Measurements from ENCODE around the gene TRIM10. TPM values are rescaled to one million over a fixed set of nuclear protein-coding genes. Genes with fewer than 3 reads are reported as not detected.
A peak's percentile ranks its signal among the peaks of the same experiment; 100 is the strongest.

TRIM10 gene
- polyA plus RNA-seq, 3 donors, result not detected

GRCh38 chr6:30169658-30170614, 8.9 kb upstream of the TRIM10 start:
- no peak overlapping the region for H3K4me2 ChIP-seq (replicated peaks; ENCODE audit: extremely low read depth, low read length, poor library complexity, severe bottlenecking)
- 30% methylated on average over 5 of the region's 7 CpGs for WGBS (ENCODE audit: insufficient coverage)
- peaks cover 33 to 53% of the 10 kb centered on the region in 2 donors for H3K27me3 ChIP-seq (ENCODE audit: control insufficient read depth in 2 of 2, insufficient read depth in 2 of 2, low read length in 2 of 2)
- H3K4me1 ChIP-seq (ENCODE audit: control insufficient read depth in 1 of 2, insufficient read depth in 2 of 2, low read length in 2 of 2), result peaks cover 0 to 9% of the 10 kb centered on the region in 2 donors
- no peak overlapping the region for H2AFZ ChIP-seq (ENCODE audit: insufficient read depth, low read depth, low read length, poor library complexity, severe bottlenecking)
- H3K79me2 ChIP-seq (ENCODE audit: insufficient read depth, low read length), result no peaks in the 10 kb centered on the region
- H3K9me3 ChIP-seq (replicated peaks in 1 of 2; ENCODE audit: control insufficient read depth in 1 of 2, insufficient read depth in 1 of 2, low read length in 2 of 2), result peaks cover 0 to 5% of the 10 kb centered on the region in 2 donors
- Mint-ChIP-seq H3K9me3 (peaks cover 0 to 10% (median 3%) of the 10 kb centered on the region in 7 donors), H3K36me3 (no peaks in the 10 kb centered on the region), H3K27me3 (ENCODE audit: low read depth in 3 of 3) (peaks cover 48 to 58% (median 58%) of the 10 kb centered on the region in 3 donors), H3K4me1 (peaks cover 5% of the 10 kb centered on the region), H3K4me3 (peak overlapping the region in 1 of 2 donors; percentile 79), H3K27ac (no peak overlapping the region)
- peak; percentile 80 for TF ChIP-seq CTCF (IDR thresholded peaks at IDR 0.05)
- no peak overlapping the region for H3K9ac ChIP-seq (ENCODE audit: insufficient read depth, low read length, poor library complexity, severe bottlenecking)
- DNase-seq, result peak in 2 of 3 donors; percentile 10 to 22
- intact Hi-C loops (cut with micrococcal nuclease), result no loop called here
- H3K27ac ChIP-seq (ENCODE audit: low read depth in 1 of 2, low read length in 2 of 2), result no peak overlapping the region
- H3K36me3 ChIP-seq (replicated peaks in 1 of 2; ENCODE audit: control insufficient read depth in 1 of 2, insufficient read depth in 2 of 2, low read length in 2 of 2), result no peaks in the 10 kb centered on the region
- no peak overlapping the region for H3K4me3 ChIP-seq (replicated peaks in 1 of 3; ENCODE audit: low read depth in 2 of 3, low read length in 3 of 3)
- H4K20me1 ChIP-seq (ENCODE audit: insufficient read depth, low read length), result no peaks in the 10 kb centered on the region

- H3K4me3 ChIP-seq (replicated peaks in 1 of 3; ENCODE audit: low read depth in 2 of 3, low read length in 3 of 3), result no peak overlapping the region
- WGBS (ENCODE audit: insufficient coverage), result no CpG with 5 or more reads among the region's 1 CpG
- no peak overlapping the region for H3K27ac ChIP-seq (ENCODE audit: low read depth in 1 of 2, low read length in 2 of 2)
- H2AFZ ChIP-seq (ENCODE audit: insufficient read depth, low read depth, low read length, poor library complexity, severe bottlenecking), result no peak overlapping the region
- H3K4me1 Mint-ChIP-seq, result peaks cover 5% of the 10 kb centered on the region
- H3K36me3 Mint-ChIP-seq, result no peaks in the 10 kb centered on the region
- H3K79me2 ChIP-seq (ENCODE audit: insufficient read depth, low read length), result no peaks in the 10 kb centered on the region
- H3K27me3 Mint-ChIP-seq (ENCODE audit: low read depth in 3 of 3), result peaks cover 43 to 55% (median 54%) of the 10 kb centered on the region in 3 donors
- intact Hi-C loops (cut with micrococcal nuclease), result no loop called here
- DNase-seq, result no peak
- no peak overlapping the region for H3K4me2 ChIP-seq (replicated peaks; ENCODE audit: extremely low read depth, low read length, poor library complexity, severe bottlenecking)
- no peak overlapping the region for H3K27ac Mint-ChIP-seq
- no peaks in the 10 kb centered on the region for H3K36me3 ChIP-seq (replicated peaks in 1 of 2; ENCODE audit: control insufficient read depth in 1 of 2, insufficient read depth in 2 of 2, low read length in 2 of 2)
- no peaks in the 10 kb centered on the region for H4K20me1 ChIP-seq (ENCODE audit: insufficient read depth, low read length)
- H3K4me1 ChIP-seq (ENCODE audit: control insufficient read depth in 1 of 2, insufficient read depth in 2 of 2, low read length in 2 of 2), result peaks cover 0 to 9% of the 10 kb centered on the region in 2 donors
- peaks cover 0 to 5% of the 10 kb centered on the region in 2 donors for H3K9me3 ChIP-seq (replicated peaks in 1 of 2; ENCODE audit: control insufficient read depth in 1 of 2, insufficient read depth in 1 of 2, low read length in 2 of 2)
- H3K9me3 Mint-ChIP-seq, result peaks cover 0 to 10% (median 3%) of the 10 kb centered on the region in 7 donors
- no peak overlapping the region for H3K9ac ChIP-seq (ENCODE audit: insufficient read depth, low read length, poor library complexity, severe bottlenecking)
- peaks cover 32 to 41% of the 10 kb centered on the region in 2 donors for H3K27me3 ChIP-seq (ENCODE audit: control insufficient read depth in 2 of 2, insufficient read depth in 2 of 2, low read length in 2 of 2)
- no peak for TF ChIP-seq CTCF (IDR thresholded peaks at IDR 0.05)
- no peak overlapping the region for H3K4me3 Mint-ChIP-seq
Observed at GRCh38 chr6:30168741-30169140, 7.7 kb upstream of the TRIM10 start.
